ENCODE data around the gene CHERP.

The CHERP gene

GRCh38 chr19:16540948-16541347 is 1.3 kb downstream of the CHERP start:
- peaks cover 39% of the 10 kb centered on the region for H3K4me1 Mint-ChIP-seq
- peaks cover 52% of the 10 kb centered on the region for H3K36me3 Mint-ChIP-seq (ENCODE audit: low read depth)
- DNase-seq: no peak
- no peak for TF ChIP-seq CTCF (IDR thresholded peaks at IDR 0.05)
- no peaks in the 10 kb centered on the region for H3K9me3 Mint-ChIP-seq
- H3K27me3 Mint-ChIP-seq (ENCODE audit: low read depth, poor library complexity): no peaks in the 10 kb centered on the region
- H3K27ac Mint-ChIP-seq: peak overlapping the region; percentile 85
- H3K4me3 Mint-ChIP-seq: peak overlapping the region; percentile 92

DNA sequence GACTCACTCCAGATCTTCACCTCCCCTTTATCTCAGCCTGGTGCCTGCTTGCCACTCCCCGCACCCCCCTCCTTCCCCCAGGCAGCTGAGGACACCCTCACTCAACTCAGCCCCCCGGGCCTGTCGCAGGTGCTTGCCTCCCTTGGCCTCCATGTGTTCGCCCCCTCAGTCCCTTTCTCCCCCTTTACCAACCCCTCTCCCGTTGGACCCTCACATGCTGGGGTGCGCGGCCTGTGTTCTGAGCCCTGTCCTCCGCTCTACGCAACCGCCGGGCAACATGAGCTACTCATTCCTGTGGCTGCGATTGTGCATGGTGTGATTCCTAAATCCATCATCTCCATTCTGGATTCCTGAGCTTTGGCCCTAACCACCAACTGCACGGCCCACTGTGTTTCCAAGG is 5.1 kb downstream of the CHERP start:
- Mint-ChIP-seq H3K4me1 (peaks cover 24% of the 10 kb centered on the region), H3K27ac (no peak overlapping the region), H3K9me3 (no peaks in the 10 kb centered on the region), H3K36me3 (ENCODE audit: low read depth) (peaks cover 62% of the 10 kb centered on the region), H3K4me3 (no peak overlapping the region), H3K27me3 (ENCODE audit: low read depth, poor library complexity) (no peaks in the 10 kb centered on the region)
- no peak for TF ChIP-seq CTCF (IDR thresholded peaks at IDR 0.05)
- no peak for DNase-seq

DNA sequence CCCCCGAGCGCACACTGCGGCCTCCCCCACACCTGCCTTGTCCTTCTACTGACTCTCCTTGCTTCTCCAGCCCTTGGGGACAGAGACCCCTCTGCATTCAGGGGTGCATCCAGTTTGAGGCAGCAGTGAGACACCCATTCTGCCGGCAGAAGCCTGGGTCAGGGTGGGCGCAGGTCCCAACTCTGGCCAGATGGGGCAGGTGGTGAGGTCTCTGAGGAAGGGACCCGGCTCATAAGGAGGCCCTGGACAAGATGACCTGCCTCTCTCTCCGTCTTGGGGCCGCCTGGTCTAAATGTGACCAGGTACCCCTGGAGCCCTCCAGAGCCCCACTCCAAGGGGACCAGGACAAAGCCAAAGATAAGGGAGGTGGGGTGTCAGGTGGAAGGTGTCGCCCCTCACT is 6.1 kb downstream of the CHERP start:
- Mint-ChIP-seq H3K9me3 (no peaks in the 10 kb centered on the region), H3K4me1 (peaks cover 18% of the 10 kb centered on the region), H3K27me3 (ENCODE audit: low read depth, poor library complexity) (no peaks in the 10 kb centered on the region), H3K4me3 (no peak overlapping the region), H3K36me3 (ENCODE audit: low read depth) (peaks cover 66% of the 10 kb centered on the region), H3K27ac (no peak overlapping the region)
- TF ChIP-seq CTCF (IDR thresholded peaks at IDR 0.05): no peak
- no peak for DNase-seq

DNA sequence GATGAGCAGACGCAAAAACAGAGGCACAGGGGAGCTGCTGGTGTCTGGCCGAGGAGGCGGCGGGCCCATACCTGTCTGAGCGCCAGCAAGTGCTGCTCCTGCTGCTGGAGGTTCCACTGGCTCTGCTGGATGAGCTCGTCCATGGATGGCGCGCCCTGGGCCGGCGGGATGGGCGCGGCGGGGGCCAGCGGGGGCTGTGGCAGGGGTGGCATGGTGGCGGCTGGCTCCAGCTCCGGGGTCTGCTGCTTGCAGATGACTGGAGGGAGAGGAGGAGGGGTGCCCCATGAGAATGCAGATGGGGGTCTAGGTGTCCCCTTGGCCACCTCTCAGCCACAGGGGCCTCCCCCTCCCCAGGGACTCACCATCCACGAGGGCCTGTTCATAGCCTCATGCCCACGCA is 6.9 kb downstream of the CHERP start:
- no peaks in the 10 kb centered on the region for H3K9me3 Mint-ChIP-seq
- H3K27me3 Mint-ChIP-seq (ENCODE audit: low read depth, poor library complexity): no peaks in the 10 kb centered on the region
- H3K4me3 Mint-ChIP-seq: no peak overlapping the region
- H3K4me1 Mint-ChIP-seq: peaks cover 14% of the 10 kb centered on the region
- no peak overlapping the region for H3K27ac Mint-ChIP-seq
- peaks cover 63% of the 10 kb centered on the region for H3K36me3 Mint-ChIP-seq (ENCODE audit: low read depth)
- DNase-seq: no peak
- TF ChIP-seq CTCF (IDR thresholded peaks at IDR 0.05): no peak

DNA sequence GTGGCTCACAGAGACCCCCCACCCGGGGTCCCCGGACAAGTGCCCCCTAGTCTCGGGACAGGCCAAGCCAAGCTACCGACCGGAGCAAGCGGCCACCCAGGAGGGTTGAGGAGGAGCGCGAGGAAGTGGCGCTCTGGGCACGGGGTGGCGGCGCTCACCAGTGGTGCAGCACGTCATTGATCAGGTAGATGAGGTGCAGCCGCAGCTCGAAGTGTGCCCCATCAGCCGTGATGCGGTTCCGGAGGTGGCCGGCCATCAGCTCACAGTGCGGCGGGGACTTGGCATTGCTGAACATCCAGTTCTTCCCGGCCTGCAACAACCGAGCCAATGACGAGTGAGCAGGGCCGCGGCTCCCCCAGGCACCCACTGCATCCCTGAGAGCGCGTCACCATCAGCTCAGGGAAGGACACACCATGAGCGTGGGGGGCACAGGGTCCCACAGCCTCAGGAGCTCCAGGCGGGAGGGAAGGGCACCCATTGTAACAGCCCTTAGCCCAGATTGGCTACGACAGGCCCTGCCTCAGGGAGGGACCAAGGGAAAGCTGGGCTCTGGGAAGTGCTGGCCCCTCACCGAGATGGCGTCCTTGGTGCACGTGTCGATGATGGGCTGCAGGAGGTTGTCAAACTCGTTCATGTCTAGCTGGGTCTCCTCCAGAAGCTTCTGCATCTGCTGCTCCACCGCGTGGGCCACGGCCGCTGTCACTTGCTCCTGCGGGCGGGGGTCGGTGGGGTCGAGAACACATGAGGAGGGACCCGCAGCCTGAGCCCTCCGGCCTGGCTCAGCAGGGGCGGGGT is 9.6 kb downstream of the CHERP start:
- no peak overlapping the region for H3K27ac Mint-ChIP-seq
- H3K4me1 Mint-ChIP-seq: no peaks in the 10 kb centered on the region
- no peaks in the 10 kb centered on the region for H3K27me3 Mint-ChIP-seq (ENCODE audit: low read depth, poor library complexity)
- no peak overlapping the region for H3K4me3 Mint-ChIP-seq
- DNase-seq: no peak
- H3K36me3 Mint-ChIP-seq (ENCODE audit: low read depth): peaks cover 51% of the 10 kb centered on the region
- H3K9me3 Mint-ChIP-seq: no peaks in the 10 kb centered on the region
- no peak for TF ChIP-seq CTCF (IDR thresholded peaks at IDR 0.05)

- TF ChIP-seq CTCF (IDR thresholded peaks at IDR 0.05): no peak
- Mint-ChIP-seq H3K9me3 (no peaks in the 10 kb centered on the region), H3K27me3 (ENCODE audit: low read depth, poor library complexity) (no peaks in the 10 kb centered on the region), H3K4me1 (no peaks in the 10 kb centered on the region), H3K27ac (no peak overlapping the region), H3K36me3 (ENCODE audit: low read depth) (peaks cover 52% of the 10 kb centered on the region), H3K4me3 (no peak overlapping the region)
- DNase-seq: no peak
These were observed 10.9 kb downstream of the CHERP start for GRCh38 chr19:16531380-16531669.

Measured in nephron progenitor cell (in vitro differentiated cells).